ENCODE results near the gene C2orf72.
A peak's percentile ranks its signal among the peaks of the same experiment; 100 is the strongest.
"Not testable (repeated sequence)": the region's sequence is repeated elsewhere in the genome, so short reads cannot be mapped to it uniquely, and the experiment has no call there.

C2orf72 gene

GRCh38 chr2:231046916-231047273 lies 9.6 kb downstream of the C2orf72 start:
- DNase-seq (ENCODE audit: low read depth in 2 of 2), result no peak

GRCh38 chr2:231047274-231047922 lies 10.1 kb downstream of the C2orf72 start:
- no peak for DNase-seq (ENCODE audit: low read depth in 2 of 2)

GRCh38 chr2:231047923-231048915 lies 10.9 kb downstream of the C2orf72 start:
- no peak for DNase-seq (ENCODE audit: low read depth in 2 of 2)

GRCh38 chr2:231049286-231050017 lies 12.1 kb downstream of the C2orf72 start:
- no peak for DNase-seq (ENCODE audit: low read depth in 2 of 2)

GRCh38 chr2:231050018-231050901 lies 12.9 kb downstream of the C2orf72 start:
- DNase-seq (ENCODE audit: low read depth in 2 of 2), result no peak

- DNase-seq (ENCODE audit: low read depth in 2 of 2), result no peak
Observed at GRCh38 chr2:231051116-231051515, 13.8 kb downstream of the C2orf72 start.

- peak; percentile 76 to 77 for DNase-seq (ENCODE audit: low read depth in 2 of 2)
Observed at GRCh38 chr2:231052494-231053451, 15.4 kb downstream of the C2orf72 start.

GRCh38 chr2:231053846-231054245 lies 16.5 kb downstream of the C2orf72 start:
- DNase-seq (ENCODE audit: low read depth in 2 of 2), result no peak

- DNase-seq (ENCODE audit: low read depth in 2 of 2), result peak; percentile 78 to 89
Observed at GRCh38 chr2:231056453-231057416, 19.4 kb downstream of the C2orf72 start, which contains the start of gene PSMD1. PSMD1 (plus strand) TSS chr2:231056867; CDS start chr2:231057026, 159 bp downstream.

- DNase-seq (ENCODE audit: low read depth in 2 of 2), result no peak
Observed at GRCh38 chr2:231057590-231057989, 20.3 kb downstream of the C2orf72 start.

- DNase-seq (ENCODE audit: low read depth in 2 of 2), result no peak
Observed at GRCh38 chr2:231058761-231059550, 21.6 kb downstream of the C2orf72 start.

- no peak for DNase-seq (ENCODE audit: low read depth in 2 of 2)
Observed at GRCh38 chr2:231059756-231060155, 22.4 kb downstream of the C2orf72 start.

GRCh38 chr2:231062776-231063175 lies 25.5 kb downstream of the C2orf72 start:
- no peak for DNase-seq (ENCODE audit: low read depth in 2 of 2)

GRCh38 chr2:231063347-231063746 lies 26.0 kb downstream of the C2orf72 start:
- no peak for DNase-seq (ENCODE audit: low read depth in 2 of 2)

GRCh38 chr2:231065966-231066365 lies 28.6 kb downstream of the C2orf72 start:
- DNase-seq (ENCODE audit: low read depth in 2 of 2), result no peak

- DNase-seq (ENCODE audit: low read depth in 2 of 2), result not testable (repeated sequence)
Observed at GRCh38 chr2:231067531-231067930, 30.2 kb downstream of the C2orf72 start.

- no peak for DNase-seq (ENCODE audit: low read depth in 2 of 2)
Observed at GRCh38 chr2:231068525-231069222, 31.4 kb downstream of the C2orf72 start.
